ENCODE data around the gene MRPS15. TPM values are rescaled to one million over a fixed set of nuclear protein-coding genes. Genes with fewer than 3 reads are reported as not detected.

MRPS15 gene
- total and polyA plus RNA-seq, 2 of the 13 experiments (the other 11 are each of a cell fraction or from before 2014, with no cell fraction given) = 59.0 to 113 TPM

DNA sequence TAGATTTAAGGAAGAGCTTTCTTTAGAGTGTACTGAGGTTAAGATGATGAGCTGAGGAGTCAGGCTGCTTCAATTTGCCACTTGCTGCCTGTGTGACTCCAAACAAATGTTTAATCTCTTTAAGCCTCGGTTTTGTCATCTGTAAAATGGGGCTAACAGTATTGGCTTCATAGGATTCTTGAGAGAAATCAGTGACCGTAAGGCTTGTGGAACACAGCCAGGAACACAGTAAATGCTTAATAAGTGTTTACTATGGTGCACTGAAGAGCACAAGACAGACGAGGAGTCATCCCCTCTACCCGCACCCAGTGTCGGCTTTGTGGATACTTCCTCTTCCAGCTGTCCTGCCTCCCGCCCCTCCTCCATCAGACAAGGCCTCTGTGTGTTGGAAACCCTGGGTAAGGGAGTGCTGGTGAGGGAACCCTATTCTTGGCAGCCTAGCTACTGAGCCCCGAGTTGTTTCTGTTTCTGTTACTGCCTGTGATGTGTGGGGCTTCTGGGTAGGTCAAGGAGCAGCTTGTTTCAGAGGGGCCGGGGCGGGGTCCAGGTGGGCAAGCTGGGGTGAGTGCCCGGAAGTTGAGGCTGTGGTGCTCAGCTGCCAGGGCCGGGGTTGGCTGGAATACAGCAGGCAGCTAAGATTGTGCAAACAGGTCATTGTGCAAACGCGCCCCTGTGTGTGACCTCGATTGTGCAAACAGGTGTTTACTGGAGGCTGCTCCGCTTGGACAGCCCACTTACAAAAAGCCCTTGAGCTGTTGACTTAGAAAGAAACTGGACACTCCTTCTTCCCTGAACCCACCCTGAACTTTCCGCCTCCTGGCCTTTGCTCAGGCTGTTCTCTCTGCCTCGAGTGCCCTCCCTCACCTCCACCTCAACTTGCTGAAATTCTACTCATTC, 22.5 kb upstream of the MRPS15 start (continued):
- 0 out of 2 replicates have a peak, but pooled peaks have one; percentile 78 for TF ChIP-seq ZNF333 (CRISPR knock-in tag; IDR thresholded peaks at IDR 0.05; ENCODE audit: borderline replicate concordance)
- peak; percentile 90 for TF ChIP-seq IRF2 (CRISPR knock-in tag; IDR thresholded peaks at IDR 0.05)
- no peak for TF ChIP-seq PLSCR1 (CRISPR knock-in tag; IDR thresholded peaks at IDR 0.05; ENCODE audit: borderline replicate concordance)
- TF ChIP-seq, protein P1, sequence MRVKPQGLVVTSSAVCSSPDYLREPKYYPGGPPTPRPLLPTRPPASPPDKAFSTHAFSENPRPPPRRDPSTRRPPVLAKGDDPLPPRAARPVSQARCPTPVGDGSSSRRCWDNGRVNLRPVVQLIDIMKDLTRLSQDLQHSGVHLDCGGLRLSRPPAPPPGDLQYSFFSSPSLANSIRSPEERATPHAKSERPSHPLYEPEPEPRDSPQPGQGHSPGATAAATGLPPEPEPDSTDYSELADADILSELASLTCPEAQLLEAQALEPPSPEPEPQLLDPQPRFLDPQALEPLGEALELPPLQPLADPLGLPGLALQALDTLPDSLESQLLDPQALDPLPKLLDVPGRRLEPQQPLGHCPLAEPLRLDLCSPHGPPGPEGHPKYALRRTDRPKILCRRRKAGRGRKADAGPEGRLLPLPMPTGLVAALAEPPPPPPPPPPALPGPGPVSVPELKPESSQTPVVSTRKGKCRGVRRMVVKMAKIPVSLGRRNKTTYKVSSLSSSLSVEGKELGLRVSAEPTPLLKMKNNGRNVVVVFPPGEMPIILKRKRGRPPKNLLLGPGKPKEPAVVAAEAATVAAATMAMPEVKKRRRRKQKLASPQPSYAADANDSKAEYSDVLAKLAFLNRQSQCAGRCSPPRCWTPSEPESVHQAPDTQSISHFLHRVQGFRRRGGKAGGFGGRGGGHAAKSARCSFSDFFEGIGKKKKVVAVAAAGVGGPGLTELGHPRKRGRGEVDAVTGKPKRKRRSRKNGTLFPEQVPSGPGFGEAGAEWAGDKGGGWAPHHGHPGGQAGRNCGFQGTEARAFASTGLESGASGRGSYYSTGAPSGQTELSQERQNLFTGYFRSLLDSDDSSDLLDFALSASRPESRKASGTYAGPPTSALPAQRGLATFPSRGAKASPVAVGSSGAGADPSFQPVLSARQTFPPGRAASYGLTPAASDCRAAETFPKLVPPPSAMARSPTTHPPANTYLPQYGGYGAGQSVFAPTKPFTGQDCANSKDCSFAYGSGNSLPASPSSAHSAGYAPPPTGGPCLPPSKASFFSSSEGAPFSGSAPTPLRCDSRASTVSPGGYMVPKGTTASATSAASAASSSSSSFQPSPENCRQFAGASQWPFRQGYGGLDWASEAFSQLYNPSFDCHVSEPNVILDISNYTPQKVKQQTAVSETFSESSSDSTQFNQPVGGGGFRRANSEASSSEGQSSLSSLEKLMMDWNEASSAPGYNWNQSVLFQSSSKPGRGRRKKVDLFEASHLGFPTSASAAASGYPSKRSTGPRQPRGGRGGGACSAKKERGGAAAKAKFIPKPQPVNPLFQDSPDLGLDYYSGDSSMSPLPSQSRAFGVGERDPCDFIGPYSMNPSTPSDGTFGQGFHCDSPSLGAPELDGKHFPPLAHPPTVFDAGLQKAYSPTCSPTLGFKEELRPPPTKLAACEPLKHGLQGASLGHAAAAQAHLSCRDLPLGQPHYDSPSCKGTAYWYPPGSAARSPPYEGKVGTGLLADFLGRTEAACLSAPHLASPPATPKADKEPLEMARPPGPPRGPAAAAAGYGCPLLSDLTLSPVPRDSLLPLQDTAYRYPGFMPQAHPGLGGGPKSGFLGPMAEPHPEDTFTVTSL (CRISPR knock-in tag; IDR thresholded peaks at IDR 0.05; ENCODE audit: borderline replicate concordance) = peak; percentile 88
- no peak for TF ChIP-seq ZNF484 (CRISPR knock-in tag; IDR thresholded peaks at IDR 0.05; ENCODE audit: borderline replicate concordance, low read depth)
- peak; percentile 21; the same call in 1 of the 2 replicates for TF ChIP-seq TFDP1 (CRISPR knock-in tag; IDR thresholded peaks at IDR 0.05; ENCODE audit: borderline replicate concordance)
- TF ChIP-seq ZBTB14 (CRISPR knock-in tag; IDR thresholded peaks at IDR 0.05) = no peak
- no peak for TF ChIP-seq ZNF550 (CRISPR knock-in tag; IDR thresholded peaks at IDR 0.05; ENCODE audit: borderline replicate concordance)
- no peak for TF ChIP-seq MZF1 (CRISPR knock-in tag; IDR thresholded peaks at IDR 0.05; ENCODE audit: borderline replicate concordance)
- TF ChIP-seq, protein P2, sequence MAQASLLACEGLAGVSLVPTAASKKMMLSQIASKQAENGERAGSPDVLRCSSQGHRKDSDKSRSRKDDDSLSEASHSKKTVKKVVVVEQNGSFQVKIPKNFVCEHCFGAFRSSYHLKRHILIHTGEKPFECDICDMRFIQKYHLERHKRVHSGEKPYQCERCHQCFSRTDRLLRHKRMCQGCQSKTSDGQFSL (CRISPR knock-in tag; IDR thresholded peaks at IDR 0.05) = 0 out of 2 replicates have a peak, but pooled peaks have one; percentile 62
- peak; percentile 37 for TF ChIP-seq GABPA (IDR thresholded peaks at IDR 0.05; ENCODE audit: low read depth, low read length)
- peak; percentile 82 for TF ChIP-seq GABPA (CRISPR knock-in tag; IDR thresholded peaks at IDR 0.05; ENCODE audit: low read depth)
- no peak for TF ChIP-seq ZNF207 (IDR thresholded peaks at IDR 0.05; ENCODE audit: borderline replicate concordance)
- TF ChIP-seq ZNF790 (CRISPR knock-in tag; IDR thresholded peaks at IDR 0.05; ENCODE audit: borderline replicate concordance) = no peak
- TF ChIP-seq ZNF782 (CRISPR knock-in tag; IDR thresholded peaks at IDR 0.05; ENCODE audit: borderline replicate concordance) = peak; percentile 82; the same call in 1 of the 2 replicates
- TF ChIP-seq ZNF17 (CRISPR knock-in tag; IDR thresholded peaks at IDR 0.05) = no peak
- peak; percentile 93; the same call in 1 of the 2 replicates for TF ChIP-seq KDM3A (CRISPR knock-in tag; IDR thresholded peaks at IDR 0.05; ENCODE audit: low read depth)
- TF ChIP-seq ZNF256 (CRISPR knock-in tag; conservative IDR thresholded peaks at IDR 0.05) = peak; percentile 83; the same call in 1 of the 2 replicates

Measured in HepG2 (cell line).